ENCODE data around the gene TMEM109.

Gene TMEM109

GRCh38 chr11:60918251-60918938, 4.4 kb downstream of the TMEM109 start:
- Histone ChIP-seq H3K36me3 (replicated peaks; ENCODE audit: low read depth, low read length) (peaks cover 62% of the 10 kb centered on the region), H3K4me2 (ENCODE audit: low read length) (peak overlapping the region; percentile 77), H3K79me2 (ENCODE audit: low read length) (peaks cover 62% of the 10 kb centered on the region), H3K4me1 (ENCODE audit: low read length) (peaks cover 50% of the 10 kb centered on the region), H3K27ac (ENCODE audit: low read length) (peak overlapping the region; percentile 43), H4K20me1 (ENCODE audit: insufficient read depth, low read length) (peaks cover 43% of the 10 kb centered on the region), H3K4me3 (ENCODE audit: low read length) (peak overlapping the region; percentile 44), H3K9ac (ENCODE audit: low read length) (peak overlapping the region; percentile 10; the same call in 1 of the 2 replicates), H2AFZ (ENCODE audit: low read depth, low read length) (no peak overlapping the region), H3K27me3 (ENCODE audit: low read depth, low read length) (no peaks in the 10 kb centered on the region), H3K9me3 (ENCODE audit: insufficient read depth, low read length) (no peaks in the 10 kb centered on the region)
- TF ChIP-seq CTCF (IDR thresholded peaks at IDR 0.05; ENCODE audit: low read depth, low read length), result no peak
- TF ChIP-seq EZH2phosphoT487 (IDR thresholded peaks at IDR 0.05; ENCODE audit: low read depth), result no peak

DNA sequence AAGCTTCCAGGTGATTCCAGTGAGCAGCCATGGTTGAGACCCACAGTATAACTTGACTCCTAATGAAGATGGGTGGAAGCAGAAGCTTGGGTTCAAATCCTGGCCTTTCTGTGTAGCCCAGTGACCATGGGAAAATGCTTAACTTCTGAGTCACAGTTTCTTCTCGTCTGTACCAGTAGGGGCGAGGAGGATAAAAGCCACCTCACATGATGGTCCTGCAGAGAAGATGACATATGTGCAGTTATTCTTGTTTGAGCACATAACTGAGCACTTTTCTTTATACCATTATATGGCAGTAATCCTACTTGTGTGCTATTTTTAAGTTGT, 4.9 kb downstream of the TMEM109 start:
- peaks cover 53% of the 10 kb centered on the region for H3K4me1 ChIP-seq (ENCODE audit: low read length)
- H3K4me3 ChIP-seq (ENCODE audit: low read length), result peak overlapping the region; percentile 44
- H3K9me3 ChIP-seq (ENCODE audit: insufficient read depth, low read length), result no peaks in the 10 kb centered on the region
- peak overlapping the region; percentile 43 for H3K27ac ChIP-seq (ENCODE audit: low read length)
- TF ChIP-seq EZH2phosphoT487 (IDR thresholded peaks at IDR 0.05; ENCODE audit: low read depth) (no peak), CTCF (IDR thresholded peaks at IDR 0.05; ENCODE audit: low read depth, low read length) (no peak)
- H3K36me3 ChIP-seq (replicated peaks; ENCODE audit: low read depth, low read length), result peaks cover 65% of the 10 kb centered on the region
- peak overlapping the region; percentile 77 for H3K4me2 ChIP-seq (ENCODE audit: low read length)
- H3K79me2 ChIP-seq (ENCODE audit: low read length), result peaks cover 60% of the 10 kb centered on the region
- H2AFZ ChIP-seq (ENCODE audit: low read depth, low read length), result no peak overlapping the region
- no peaks in the 10 kb centered on the region for H3K27me3 ChIP-seq (ENCODE audit: low read depth, low read length)
- H4K20me1 ChIP-seq (ENCODE audit: insufficient read depth, low read length), result peaks cover 43% of the 10 kb centered on the region
- peak overlapping the region; percentile 10 for H3K9ac ChIP-seq (ENCODE audit: low read length)

- H3K36me3 ChIP-seq (replicated peaks; ENCODE audit: low read depth, low read length), result peaks cover 65% of the 10 kb centered on the region
- H3K27ac ChIP-seq (ENCODE audit: low read length), result peak overlapping the region; percentile 43
Observed at GRCh38 chr11:60919320-60919719, 5.4 kb downstream of the TMEM109 start.

DNA sequence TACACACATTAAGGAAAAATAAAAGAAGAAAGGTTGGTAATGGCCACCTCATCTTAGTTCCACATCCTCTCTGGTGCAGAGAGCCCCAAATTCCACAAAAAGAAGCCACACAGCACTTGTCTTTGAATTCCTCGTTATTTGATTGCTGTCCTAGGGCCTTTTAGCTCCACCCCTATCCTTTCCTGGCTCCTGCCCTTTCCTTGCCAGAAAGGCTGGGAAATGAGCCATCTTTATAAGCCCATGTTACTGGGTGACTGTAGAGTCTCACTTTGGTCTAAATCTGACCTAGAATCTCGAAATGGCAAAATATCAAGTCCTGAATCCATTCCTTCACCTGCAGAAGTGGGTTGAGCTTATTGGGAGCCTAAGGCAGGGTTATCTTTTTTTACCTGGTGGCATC, 6.0 kb downstream of the TMEM109 start:
- Histone ChIP-seq H3K4me2 (ENCODE audit: low read length) (peak overlapping the region; percentile 77), H3K9ac (ENCODE audit: low read length) (no peak overlapping the region; the same call in 1 of the 2 replicates), H3K27me3 (ENCODE audit: low read depth, low read length) (no peaks in the 10 kb centered on the region), H3K4me3 (ENCODE audit: low read length) (no peak overlapping the region), H4K20me1 (ENCODE audit: insufficient read depth, low read length) (peaks cover 43% of the 10 kb centered on the region), H3K79me2 (ENCODE audit: low read length) (peaks cover 50% of the 10 kb centered on the region), H3K27ac (ENCODE audit: low read length) (peak overlapping the region; percentile 43; the same call in 1 of the 2 replicates), H3K9me3 (ENCODE audit: insufficient read depth, low read length) (no peaks in the 10 kb centered on the region), H2AFZ (ENCODE audit: low read depth, low read length) (no peak overlapping the region), H3K4me1 (ENCODE audit: low read length) (peaks cover 56% of the 10 kb centered on the region), H3K36me3 (replicated peaks; ENCODE audit: low read depth, low read length) (peaks cover 65% of the 10 kb centered on the region)
- TF ChIP-seq EZH2phosphoT487 (IDR thresholded peaks at IDR 0.05; ENCODE audit: low read depth) (no peak), CTCF (IDR thresholded peaks at IDR 0.05; ENCODE audit: low read depth, low read length) (no peak)

More at GRCh38 chr11:60919320-60919719, 5.4 kb downstream of the TMEM109 start:
- Histone ChIP-seq H2AFZ (ENCODE audit: low read depth, low read length) (no peak overlapping the region), H3K9ac (ENCODE audit: low read length) (peak overlapping the region; percentile 10), H3K4me2 (ENCODE audit: low read length) (peak overlapping the region; percentile 77), H3K9me3 (ENCODE audit: insufficient read depth, low read length) (no peaks in the 10 kb centered on the region), H3K79me2 (ENCODE audit: low read length) (peaks cover 56% of the 10 kb centered on the region), H3K4me3 (ENCODE audit: low read length) (peak overlapping the region; percentile 44), H3K27me3 (ENCODE audit: low read depth, low read length) (no peaks in the 10 kb centered on the region), H3K4me1 (ENCODE audit: low read length) (peaks cover 56% of the 10 kb centered on the region), H4K20me1 (ENCODE audit: insufficient read depth, low read length) (peaks cover 43% of the 10 kb centered on the region)
- TF ChIP-seq CTCF (IDR thresholded peaks at IDR 0.05; ENCODE audit: low read depth, low read length), result no peak
- no peak for TF ChIP-seq EZH2phosphoT487 (IDR thresholded peaks at IDR 0.05; ENCODE audit: low read depth)

Measured in OCI-LY3 (cell line).